Measurements from ENCODE around the gene FMNL3. TPM values are rescaled to one million over a fixed set of nuclear protein-coding genes. Genes with fewer than 3 reads are reported as not detected.

The FMNL3 gene
- total and polyA plus RNA-seq, 2 of the 8 experiments (the other 6 are each of a cell fraction or from before 2014, with no cell fraction given) = 8.6 to 29.0 TPM

GRCh38 chr12:49659753-49660152, 47.5 kb downstream of the FMNL3 start (continued):
- no peak for TF ChIP-seq JUND (IDR thresholded peaks at IDR 0.05; ENCODE audit: low read length)
- TF ChIP-seq RBBP5 (IDR thresholded peaks at IDR 0.05; ENCODE audit: borderline replicate concordance, low read depth, low read length) = no peak
- TF ChIP-seq ATF3 (IDR thresholded peaks at IDR 0.05; ENCODE audit: insufficient read depth, low read depth, low read length) = no peak
- no peak for TF ChIP-seq SAP30 (IDR thresholded peaks at IDR 0.05; ENCODE audit: insufficient read depth, insufficient replicate concordance, low read length)

All from H1 (cell line).